HCT116 (cell line): ENCODE data around the gene TEDC1. TPM values are rescaled to one million over a fixed set of nuclear protein-coding genes. Genes with fewer than 3 reads are reported as not detected.

Source experiments
- ATAC-seq: fragments of 200-7000 bp; cut with Tn5 transposase; 2 replicates; pipeline ENCODE4 v1.9.1; 2020; ENCODE audit warnings: mild to moderate bottlenecking, moderate library complexity
- BruUV-seq: library from RNA; stranded (reverse); fragments of 400-500 nt; replicated peaks from 2 replicates; lab custom pipeline; 2021; lab: Mats Ljungman, UMichigan
- CTCF ChIA-PET: fragments of 300-600 bp; sonication (Branson Sonifier 250); formaldehyde crosslinking; loops from one replicate; lab custom pipeline; 2021; ENCODE audit warnings: antibody characterized with exemption; lab: Charles Lee
- POLR2A ChIA-PET: fragments of 300-600, 350-600 bp; sonication (Branson Sonifier 250); formaldehyde crosslinking; loops from one replicate; lab custom pipeline; 2021; ENCODE audit warnings: antibody characterized with exemption; lab: Charles Lee
- RAD21 ChIA-PET, 2 experiments: fragments of 300-600 bp; sonication (Branson Sonifier 250); formaldehyde crosslinking; loops; one replicate each; lab custom pipeline; 2023; ENCODE audit warnings: low total read pairs in 2 of 2; ENCODE audit not compliant: uncharacterized antibody in 2 of 2, unreplicated experiment in 2 of 2, low non-redundant PET in 1 of 2; lab: Charles Lee
- DNase-seq: peaks from one replicate; pipeline ENCODE4 v3.0.0-alpha.2; 2010; ENCODE audit warnings: low read depth, low spot score
- H2AFZ ChIP-seq: fragments of 200-600 bp; shearing (Covaris generic), sonication (generic); 2 replicates; pipeline ENCODE4 v1.6.1; 2017; ENCODE audit warnings: low read depth, mixed run types, mixed read lengths, antibody characterized with exemption, low read length; ENCODE audit not compliant: poor library complexity, severe bottlenecking
- H3K27ac ChIP-seq: 2 replicates; pipeline ENCODE4 v1.5.1; 2012; ENCODE audit warnings: low read depth, low read length
- H3K27me3 ChIP-seq: fragments of 200-600 bp; sonication (generic); 2 replicates; pipeline ENCODE4 v1.6.1; 2016; ENCODE audit warnings: mixed run types, low read length, mixed read lengths; ENCODE audit not compliant: insufficient read depth
- H3K36me3 ChIP-seq, 2 experiments: fragments of 200-500 bp in 1 of 2; fragments of 200-600 bp in 1 of 2; sonication (Bioruptor generic) in 1 of 2; sonication (generic) in 1 of 2; 2 replicates each; pipeline versions ENCODE4 v1.5.1 to v1.6.1; 2014 to 2016; ENCODE audit warnings: low read length in 2 of 2, inconsistent platforms in 1 of 2, mixed read lengths in 1 of 2, mixed run types in 1 of 2; ENCODE audit not compliant: insufficient read depth in 2 of 2, control insufficient read depth in 1 of 2
- H3K4me1 ChIP-seq, 2 experiments: fragments of 200-600 bp in 1 of 2; sonication (generic) in 1 of 2; 2 replicates each; pipeline versions ENCODE4 v1.5.1 to v1.6.1; 2012 to 2017; ENCODE audit warnings: low read length in 2 of 2, inconsistent platforms in 1 of 2, mild to moderate bottlenecking in 1 of 2, mixed read lengths in 1 of 2, mixed run types in 1 of 2, moderate library complexity in 1 of 2; ENCODE audit not compliant: insufficient read depth in 2 of 2, control insufficient read depth in 1 of 2
- H3K4me2 ChIP-seq: fragments of 200-600 bp; sonication (generic); 2 replicates; pipeline ENCODE4 v1.6.1; 2017; ENCODE audit warnings: mixed run types, low read length, mixed read lengths
- H3K4me3 ChIP-seq, 2 experiments: fragments of 200-600 bp in 1 of 2; sonication (generic) in 1 of 2; replicated peaks in 1 of 2; 2 replicates each; pipeline ENCODE4 v1.5.1; 2011 to 2016; ENCODE audit warnings: low read length in 2 of 2, control low read depth in 1 of 2, low read depth in 1 of 2, mild to moderate bottlenecking in 1 of 2, mixed read lengths in 1 of 2, mixed run types in 1 of 2
- H3K79me2 ChIP-seq: fragments of 200-600 bp; sonication (generic); 2 replicates; pipeline ENCODE4 v1.6.1; 2017; ENCODE audit warnings: mild to moderate bottlenecking, mixed run types, low read length, moderate library complexity, mixed read lengths; ENCODE audit not compliant: insufficient read depth
- H3K9ac ChIP-seq: fragments of 200-600 bp; sonication (generic); 2 replicates; pipeline ENCODE4 v1.6.1; 2016; ENCODE audit warnings: low read length, mixed read lengths
- H3K9me2 ChIP-seq: fragments of 200-600 bp; sonication (generic), shearing (Covaris generic); 2 replicates; pipeline ENCODE4 v1.6.1; 2017; ENCODE audit warnings: mixed run types, mild to moderate bottlenecking, moderate library complexity; ENCODE audit not compliant: insufficient read depth
- H3K9me3 ChIP-seq, 2 experiments: fragments of 200-500 bp in 1 of 2; fragments of 200-600 bp in 1 of 2; sonication (Bioruptor generic) in 1 of 2; sonication (generic) in 1 of 2; 2 replicates each; pipeline ENCODE4 v1.6.1; 2014 to 2017; ENCODE audit warnings: low read length in 2 of 2, mixed read lengths in 2 of 2, inconsistent platforms in 1 of 2, low read depth in 1 of 2, mild to moderate bottlenecking in 1 of 2, mixed run types in 1 of 2, moderate library complexity in 1 of 2; ENCODE audit not compliant: control insufficient read depth in 1 of 2, insufficient read depth in 1 of 2
- H4K20me1 ChIP-seq: fragments of 200-600 bp; sonication (generic), shearing (Covaris generic); 2 replicates; pipeline ENCODE4 v1.6.1; 2017; ENCODE audit warnings: mixed run types, mild to moderate bottlenecking, moderate library complexity; ENCODE audit not compliant: insufficient read depth
- ATF3 ChIP-seq: IDR thresholded peaks from 2 replicates; pipeline ENCODE4 v1.6.1; 2012
- CBX3 ChIP-seq: IDR thresholded peaks from 2 replicates; pipeline ENCODE4 v1.6.1; 2012; ENCODE audit warnings: low read depth
- CTCF ChIP-seq, 3 experiments: fragments of 200-600 bp in 1 of 3; sonication (generic) in 1 of 3; IDR thresholded peaks in 2 of 3; conservative IDR thresholded peaks in 1 of 3; 2 replicates each; pipeline ENCODE4 v1.5.1; 2012 to 2017; ENCODE audit warnings: low read depth in 2 of 3, low read length in 2 of 3, antibody characterized with exemption in 1 of 3, borderline replicate concordance in 1 of 3, control low read depth in 1 of 3, mild to moderate bottlenecking in 1 of 3, mixed read lengths in 1 of 3, mixed run types in 1 of 3, moderate library complexity in 1 of 3; ENCODE audit not compliant: insufficient read depth in 1 of 3
- EGR1 ChIP-seq: IDR thresholded peaks from 2 replicates; pipeline ENCODE4 v1.6.1; 2012; ENCODE audit warnings: low read depth
- ELF1 ChIP-seq: IDR thresholded peaks from 2 replicates; pipeline ENCODE4 v1.6.1; 2012; ENCODE audit warnings: low read depth, borderline replicate concordance
- EZH2 ChIP-seq: fragments of 200-600 bp; sonication (generic); IDR thresholded peaks from 2 replicates; pipeline ENCODE4 v1.6.1; 2017; ENCODE audit warnings: antibody characterized with exemption, mixed run types
- EZH2phosphoT487 ChIP-seq: fragments of 200-600 bp; IDR thresholded peaks from 2 replicates; pipeline ENCODE4 v1.6.1; 2018; ENCODE audit warnings: antibody characterized with exemption, borderline replicate concordance
- FOSL1 ChIP-seq: IDR thresholded peaks from 2 replicates; pipeline ENCODE4 v1.6.1; 2012; ENCODE audit warnings: low read depth
- MAX ChIP-seq: IDR thresholded peaks from 2 replicates; pipeline ENCODE4 v1.6.1; 2012
- POLR2AphosphoS5 ChIP-seq: IDR thresholded peaks from 2 replicates; pipeline ENCODE4 v1.6.1; 2011; ENCODE audit warnings: mild to moderate bottlenecking, low read depth, low read length, moderate library complexity
- RAD21 ChIP-seq: IDR thresholded peaks from 2 replicates; pipeline ENCODE4 v1.6.1; 2012; ENCODE audit warnings: low read depth, mild to moderate bottlenecking
- REST ChIP-seq: IDR thresholded peaks from 2 replicates; pipeline ENCODE4 v1.6.1; 2012; ENCODE audit warnings: low read depth
- SIN3A ChIP-seq: IDR thresholded peaks from 2 replicates; pipeline ENCODE4 v1.6.1; 2012; ENCODE audit warnings: low read depth
- SP1 ChIP-seq: IDR thresholded peaks from 2 replicates; pipeline ENCODE4 v1.6.1; 2012; ENCODE audit warnings: low read depth
- TCF7L2 ChIP-seq: IDR thresholded peaks from 2 replicates; pipeline ENCODE4 v1.7.0; 2011; ENCODE audit warnings: borderline replicate concordance, inconsistent platforms; ENCODE audit not compliant: insufficient read depth, insufficient read length; ENCODE audit errors: extremely low read depth
- YY1 ChIP-seq: IDR thresholded peaks from 2 replicates; pipeline ENCODE4 v1.6.1; 2011; ENCODE audit warnings: low read length, low read depth, moderate library complexity, mild to moderate bottlenecking; ENCODE audit not compliant: insufficient replicate concordance; ENCODE audit errors: extremely low read depth
- ZNF274 ChIP-seq: fragments of 200-500 bp; sonication (Bioruptor generic); IDR thresholded peaks from 2 replicates; pipeline ENCODE4 v1.6.1; 2014; ENCODE audit warnings: mild to moderate bottlenecking, low read depth, low read length, inconsistent platforms
- intact Hi-C: fragments of 100-400 bp; cut with micrococcal nuclease; formaldehyde crosslinking; loops from 2 replicates; pipeline ENCODE4 v1.10.0; 2022
- total RNA-seq: library from RNA; stranded (reverse); gene quantifications from one replicate; pipeline ENCODE4 v1.2.1, GENCODE V29; 2021; ENCODE audit not compliant: unreplicated experiment

The TEDC1 gene
- total RNA-seq, 1 experiment from 2014 or later = 40.4 TPM

GRCh38 chr14:105503296-105503640, 12.2 kb downstream of the TEDC1 start:
- no peak for DNase-seq
- no peaks in the 10 kb centered on the region for H4K20me1 ChIP-seq
- no peaks in the 10 kb centered on the region for H3K36me3 ChIP-seq
- ChIA-PET POLR2A (no interaction called here), RAD21 (no interaction called here), CTCF (no interaction called here)
- ATAC-seq = no peak
- H3K4me3 ChIP-seq = no peak overlapping the region
- H3K9me2 ChIP-seq = no peaks in the 10 kb centered on the region
- no peak overlapping the region for H3K4me2 ChIP-seq
- no TSS peak for BruUV-seq
- no peaks in the 10 kb centered on the region for H3K9me3 ChIP-seq
- H3K4me1 ChIP-seq = no peaks in the 10 kb centered on the region
- H3K79me2 ChIP-seq = no peaks in the 10 kb centered on the region
- H3K27me3 ChIP-seq = no peaks in the 10 kb centered on the region
- intact Hi-C loops = no loop called here
- no peak overlapping the region for H3K27ac ChIP-seq
- H2AFZ ChIP-seq = no peak overlapping the region
- H3K9ac ChIP-seq = no peak overlapping the region
- TF ChIP-seq CTCF (IDR thresholded peaks at IDR 0.05 in 2 of 3, conservative IDR thresholded peaks at IDR 0.05 in 1 of 3; ENCODE audit: borderline replicate concordance in 1 of 3, insufficient read depth in 1 of 3, low read depth in 2 of 3, low read length in 2 of 3) (no peak), ELF1 (no peak), SIN3A (no peak), ZNF274 (no peak), REST (no peak), YY1 (no peak), ATF3 (no peak), FOSL1 (no peak), MAX (no peak), EZH2phosphoT487 (no peak), RAD21 (no peak), SP1 (no peak), CBX3 (no peak), EGR1 (no peak), TCF7L2 (no peak), EZH2 (no peak), POLR2AphosphoS5 (no peak)
